H9 (cell line): ENCODE results near the gene GRB14. TPM values are rescaled to one million over a fixed set of nuclear protein-coding genes. Genes with fewer than 3 reads are reported as not detected.

Experiments
- DNase-seq: peaks from one replicate; pipeline ENCODE4 v3.0.0-alpha.2; 2017
- H2AFZ ChIP-seq: one replicate; pipeline ENCODE4 v1.6.1; 2013; ENCODE audit warnings: mild to moderate bottlenecking, low read length, control low read depth, moderate library complexity
- H2AK5ac ChIP-seq: 2 replicates; pipeline ENCODE4 v1.6.1; 2013; ENCODE audit warnings: low read length, control low read depth, mixed read lengths; ENCODE audit not compliant: insufficient read length
- H2BK120ac ChIP-seq: one replicate; pipeline ENCODE4 v1.6.1; 2013; ENCODE audit warnings: low read depth, mild to moderate bottlenecking, low read length, control low read depth, inconsistent platforms; ENCODE audit not compliant: poor library complexity, severe bottlenecking
- H2BK12ac ChIP-seq: 2 replicates; pipeline ENCODE4 v1.6.1; 2013; ENCODE audit warnings: low read length, control low read depth, mixed read lengths, low read depth; ENCODE audit not compliant: insufficient read length
- H2BK15ac ChIP-seq: 2 replicates; pipeline ENCODE4 v1.6.1; 2013; ENCODE audit warnings: low read depth, low read length, control low read depth
- H2BK20ac ChIP-seq: one replicate; pipeline ENCODE4 v1.6.1; 2013; ENCODE audit warnings: low read depth, mild to moderate bottlenecking, low read length, control low read depth, inconsistent platforms; ENCODE audit not compliant: poor library complexity, severe bottlenecking
- H2BK5ac ChIP-seq: 2 replicates; pipeline ENCODE4 v1.6.1; 2013; ENCODE audit warnings: low read length, control low read depth, mixed read lengths; ENCODE audit not compliant: insufficient read length
- H3K14ac ChIP-seq: 2 replicates; pipeline ENCODE4 v1.6.1; 2013; ENCODE audit warnings: low read length, control low read depth; ENCODE audit not compliant: insufficient read depth
- H3K18ac ChIP-seq: 2 replicates; pipeline ENCODE4 v1.6.1; 2013; ENCODE audit warnings: low read depth, mild to moderate bottlenecking, mixed read lengths, low read length, control low read depth; ENCODE audit not compliant: insufficient read length
- H3K23ac ChIP-seq: 2 replicates; pipeline ENCODE4 v1.6.1; 2013; ENCODE audit warnings: low read length, control low read depth, mixed read lengths, low read depth; ENCODE audit not compliant: insufficient read length
- H3K23me2 ChIP-seq: 2 replicates; pipeline ENCODE4 v1.6.1; 2013; ENCODE audit warnings: low read depth, mild to moderate bottlenecking, mixed read lengths, low read length, control low read depth; ENCODE audit not compliant: insufficient read length, poor library complexity, severe bottlenecking
- H3K27ac ChIP-seq: 2 replicates; pipeline ENCODE4 v1.5.1; 2013; ENCODE audit warnings: low read length, control low read depth, mixed read lengths, low read depth; ENCODE audit not compliant: insufficient read length
- H3K27me3 ChIP-seq: 2 replicates; pipeline ENCODE4 v1.6.1; 2013; ENCODE audit warnings: low read length, control low read depth, inconsistent platforms; ENCODE audit not compliant: insufficient read depth
- H3K4ac ChIP-seq: 2 replicates; pipeline ENCODE4 v1.6.1; 2013; ENCODE audit warnings: low read depth, mild to moderate bottlenecking, control low read depth, inconsistent platforms, low read length, moderate library complexity
- H3K4me1 ChIP-seq: 2 replicates; pipeline ENCODE4 v1.6.1; 2013; ENCODE audit warnings: low read length, control low read depth, inconsistent platforms; ENCODE audit not compliant: insufficient read depth
- H3K4me2 ChIP-seq: 2 replicates; pipeline ENCODE4 v1.6.1; 2013; ENCODE audit warnings: low read length, control low read depth, mixed read lengths; ENCODE audit not compliant: insufficient read length, insufficient read depth
- H3K56ac ChIP-seq: 2 replicates; pipeline ENCODE4 v1.6.1; 2013; ENCODE audit warnings: low read depth, mild to moderate bottlenecking, mixed read lengths, low read length, control low read depth; ENCODE audit not compliant: insufficient read length
- H3K79me1 ChIP-seq: 2 replicates; pipeline ENCODE4 v1.6.1; 2013; ENCODE audit warnings: low read depth, mild to moderate bottlenecking, moderate library complexity, low read length, control low read depth, inconsistent platforms; ENCODE audit not compliant: insufficient read depth, poor library complexity, severe bottlenecking
- H3K79me2 ChIP-seq: 2 replicates; pipeline ENCODE4 v1.6.1; 2013; ENCODE audit warnings: low read length, control low read depth, inconsistent platforms; ENCODE audit not compliant: insufficient read depth
- H3K9ac ChIP-seq: 2 replicates; pipeline ENCODE4 v1.6.1; 2013; ENCODE audit warnings: low read length, control low read depth, mixed read lengths; ENCODE audit not compliant: insufficient read length; ENCODE audit errors: extremely low read depth
- H3K9me3 ChIP-seq: one replicate; pipeline ENCODE4 v1.6.1; 2013; ENCODE audit warnings: low read depth, low read length, inconsistent platforms; ENCODE audit not compliant: control insufficient read depth
- H3T11ph ChIP-seq: one replicate; pipeline ENCODE4 v1.6.1; 2013; ENCODE audit warnings: mild to moderate bottlenecking, low read length, control low read depth, inconsistent platforms
- H4K20me1 ChIP-seq: one replicate; pipeline ENCODE4 v1.6.1; 2013; ENCODE audit not compliant: control insufficient read depth, insufficient read length, insufficient read depth
- H4K5ac ChIP-seq: 2 replicates; pipeline ENCODE4 v1.6.1; 2013; ENCODE audit warnings: low read depth, mild to moderate bottlenecking, mixed read lengths, low read length, control low read depth; ENCODE audit not compliant: insufficient read length
- H4K8ac ChIP-seq: replicated peaks from 2 replicates; pipeline ENCODE4 v1.6.1; 2013; ENCODE audit warnings: low read length, control low read depth, mixed read lengths, low read depth; ENCODE audit not compliant: insufficient read length
- H4K91ac ChIP-seq: 2 replicates; pipeline ENCODE4 v1.6.1; 2013; ENCODE audit warnings: low read depth, mild to moderate bottlenecking, moderate library complexity, mixed read lengths, low read length, control low read depth; ENCODE audit not compliant: insufficient read length
- H3K27ac Mint-ChIP-seq, 3 experiments: 2 replicates in 2 of 3; 3 replicates in 1 of 3; pipeline ENCODE4 v1.8.0; 2020 to 2021; ENCODE audit warnings: mixed read lengths in 3 of 3, mild to moderate bottlenecking in 1 of 3, moderate library complexity in 1 of 3
- H3K27me3 Mint-ChIP-seq: 2 replicates; pipeline ENCODE4 v1.8.0; 2021; ENCODE audit warnings: low read depth, mild to moderate bottlenecking, moderate library complexity, mixed read lengths
- H3K36me3 Mint-ChIP-seq, 3 experiments: 2 replicates in 2 of 3; 3 replicates in 1 of 3; pipeline ENCODE4 v1.8.0; 2020 to 2021; ENCODE audit warnings: low read depth in 3 of 3, mixed read lengths in 3 of 3; ENCODE audit not compliant: insufficient read depth in 1 of 3
- H3K4me1 Mint-ChIP-seq, 2 experiments: 2 replicates each; pipeline ENCODE4 v1.8.0; 2020; ENCODE audit warnings: mixed read lengths in 2 of 2
- H3K4me3 Mint-ChIP-seq, 2 experiments: 2 replicates in 1 of 2; 3 replicates in 1 of 2; pipeline ENCODE4 v1.8.0; 2020 to 2021; ENCODE audit warnings: mild to moderate bottlenecking in 2 of 2, mixed read lengths in 2 of 2, moderate library complexity in 1 of 2
- H3K9me3 Mint-ChIP-seq, 2 experiments: 2 replicates in 1 of 2; 3 replicates in 1 of 2; pipeline ENCODE4 v1.8.0; 2020; ENCODE audit warnings: mild to moderate bottlenecking in 2 of 2, mixed read lengths in 2 of 2, moderate library complexity in 1 of 2
- WGBS: extraction: QIAGEN DNeasy Blood & Tissue Kit; methylation state at CpG from one replicate; pipeline ENCODE4 v1.1.7; 2013; ENCODE audit warnings: missing lambda C conversion rate, low lambda C conversion rate, mixed read lengths; ENCODE audit not compliant: insufficient read length; ENCODE audit errors: extremely low coverage; 5-methylcytosine and 5-hydroxymethylcytosine counted together
- total RNA-seq: library from RNA; stranded (reverse); gene quantifications from 2 replicates; pipeline ENCODE4 v1.2.1, GENCODE V29; 2021
- TF ChIP-seq, protein P1 (sequence below): fragments of 200-600 bp; sonication (generic); conservative IDR thresholded peaks from 3 replicates; pipeline ENCODE4 v1.8.0; 2021; ENCODE audit warnings: antibody characterized with exemption, mild to moderate bottlenecking

The GRB14 gene
- total RNA-seq, 1 experiment from 2014 or later: 7.6 TPM

DNA sequence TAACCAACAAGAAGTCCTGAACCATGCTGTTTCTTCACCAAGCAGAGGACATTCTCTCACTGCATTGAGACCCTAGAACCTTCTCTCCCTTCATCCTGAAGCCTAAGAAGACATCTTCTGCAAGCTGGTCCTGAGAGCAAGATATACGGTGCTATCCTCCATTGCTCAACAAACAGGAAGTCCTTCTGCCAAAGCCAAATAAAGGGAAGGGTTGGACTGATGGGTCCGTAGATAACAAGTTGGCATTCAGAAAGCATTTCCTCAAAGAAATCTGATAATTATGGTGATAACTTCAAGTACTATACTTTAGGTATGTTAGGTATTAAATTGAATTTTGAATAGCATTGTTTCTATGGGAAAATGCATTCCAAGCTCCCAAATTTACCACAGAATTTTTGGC is 23.3 kb downstream of the GRB14 start:
- Histone ChIP-seq H3K23ac (no peak overlapping the region), H4K91ac (no peak overlapping the region), H3K9me3 (no peaks in the 10 kb centered on the region), H3K27me3 (no peaks in the 10 kb centered on the region), H4K20me1 (no peaks in the 10 kb centered on the region), H3T11ph (no peak overlapping the region), H3K79me2 (no peaks in the 10 kb centered on the region), H3K79me1 (no peaks in the 10 kb centered on the region), H3K27ac (no peak overlapping the region), H2AFZ (no peak overlapping the region), H3K23me2 (no peaks in the 10 kb centered on the region), H2BK5ac (no peak overlapping the region), H3K4me1 (no peaks in the 10 kb centered on the region; the same call in 1 of the 2 replicates), H2BK120ac (no peak overlapping the region), H2BK20ac (no peak overlapping the region), H3K56ac (no peak overlapping the region), H3K9ac (no peak overlapping the region), H3K14ac (no peak overlapping the region), H4K5ac (no peak overlapping the region), H3K4ac (no peak overlapping the region), H3K18ac (no peak overlapping the region), H3K4me2 (no peak overlapping the region), H4K8ac (no peak overlapping the region), H2BK15ac (no peak overlapping the region), H2BK12ac (no peak overlapping the region), H2AK5ac (no peak overlapping the region)
- Mint-ChIP-seq H3K36me3 (no peaks in the 10 kb centered on the region), H3K27me3 (no peaks in the 10 kb centered on the region), H3K9me3 (no peaks in the 10 kb centered on the region), H3K4me3 (no peak overlapping the region), H3K27ac (no peak overlapping the region; a peak in 1 of 7 replicates), H3K4me1 (peaks cover 5 to 6% of the 10 kb centered on the region in 2 experiments)
- TF ChIP-seq, protein P1, sequence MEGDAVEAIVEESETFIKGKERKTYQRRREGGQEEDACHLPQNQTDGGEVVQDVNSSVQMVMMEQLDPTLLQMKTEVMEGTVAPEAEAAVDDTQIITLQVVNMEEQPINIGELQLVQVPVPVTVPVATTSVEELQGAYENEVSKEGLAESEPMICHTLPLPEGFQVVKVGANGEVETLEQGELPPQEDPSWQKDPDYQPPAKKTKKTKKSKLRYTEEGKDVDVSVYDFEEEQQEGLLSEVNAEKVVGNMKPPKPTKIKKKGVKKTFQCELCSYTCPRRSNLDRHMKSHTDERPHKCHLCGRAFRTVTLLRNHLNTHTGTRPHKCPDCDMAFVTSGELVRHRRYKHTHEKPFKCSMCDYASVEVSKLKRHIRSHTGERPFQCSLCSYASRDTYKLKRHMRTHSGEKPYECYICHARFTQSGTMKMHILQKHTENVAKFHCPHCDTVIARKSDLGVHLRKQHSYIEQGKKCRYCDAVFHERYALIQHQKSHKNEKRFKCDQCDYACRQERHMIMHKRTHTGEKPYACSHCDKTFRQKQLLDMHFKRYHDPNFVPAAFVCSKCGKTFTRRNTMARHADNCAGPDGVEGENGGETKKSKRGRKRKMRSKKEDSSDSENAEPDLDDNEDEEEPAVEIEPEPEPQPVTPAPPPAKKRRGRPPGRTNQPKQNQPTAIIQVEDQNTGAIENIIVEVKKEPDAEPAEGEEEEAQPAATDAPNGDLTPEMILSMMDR: no peak
- WGBS: no CpG with 5 or more reads among the region's 2 CpGs
- no peak for DNase-seq
